Activated naive CD8-positive, alpha-beta T cell treated with anti-CD3 and anti-CD28 coated beads for 36 hours (primary cell): ENCODE measurements around the gene NCAM1. TPM values are rescaled to one million over a fixed set of nuclear protein-coding genes. Genes with fewer than 3 reads are reported as not detected.

Experiments used
- DNase-seq: peaks from one replicate; pipeline ENCODE4 v3.0.0; 2021
- H3K27ac Mint-ChIP-seq: one replicate; pipeline ENCODE4 v1.8.0; 2022; ENCODE audit warnings: mild to moderate bottlenecking, moderate library complexity, mixed read lengths
- H3K27me3 Mint-ChIP-seq: one replicate; pipeline ENCODE4 v1.8.0; 2022; ENCODE audit warnings: mild to moderate bottlenecking, mixed read lengths
- H3K36me3 Mint-ChIP-seq: one replicate; pipeline ENCODE4 v1.8.0; 2021; ENCODE audit warnings: mild to moderate bottlenecking, mixed read lengths
- H3K4me1 Mint-ChIP-seq: one replicate; pipeline ENCODE4 v1.8.0; 2021; ENCODE audit warnings: mixed read lengths
- H3K4me3 Mint-ChIP-seq: one replicate; pipeline ENCODE4 v1.8.0; 2022; ENCODE audit warnings: mild to moderate bottlenecking, moderate library complexity, mixed read lengths
- H3K9me3 Mint-ChIP-seq: one replicate; pipeline ENCODE4 v1.8.0; 2022; ENCODE audit warnings: mixed read lengths
- total RNA-seq, 2 experiments: library from RNA; stranded (reverse); gene quantifications; one replicate each; pipeline ENCODE4 v1.2.3, GENCODE V29; 2021

Gene NCAM1
- total RNA-seq, 2 experiments from 2014 or later, result 0.16 TPM; not detected in 1

GRCh38 chr11:113188371-113188834, 227.2 kb downstream of the NCAM1 start:
- Mint-ChIP-seq H3K4me1 (no peaks in the 10 kb centered on the region), H3K9me3 (no peaks in the 10 kb centered on the region), H3K27me3 (peaks cover 8% of the 10 kb centered on the region), H3K4me3 (no peak overlapping the region), H3K27ac (no peak overlapping the region), H3K36me3 (no peaks in the 10 kb centered on the region)
- DNase-seq, result no peak

- no peak overlapping the region for H3K27ac Mint-ChIP-seq
- no peaks in the 10 kb centered on the region for H3K9me3 Mint-ChIP-seq
- no peak for DNase-seq
These were observed 228.9 kb downstream of the NCAM1 start for GRCh38 chr11:113189909-113190667.

GRCh38 chr11:113192121-113192925, 231.1 kb downstream of the NCAM1 start:
- Mint-ChIP-seq H3K4me1 (no peaks in the 10 kb centered on the region), H3K27me3 (peaks cover 12% of the 10 kb centered on the region), H3K4me3 (no peak overlapping the region), H3K27ac (no peak overlapping the region), H3K36me3 (no peaks in the 10 kb centered on the region), H3K9me3 (no peaks in the 10 kb centered on the region)
- DNase-seq, result no peak

More at GRCh38 chr11:113189909-113190667, 228.9 kb downstream of the NCAM1 start:
- peaks cover 12% of the 10 kb centered on the region for H3K27me3 Mint-ChIP-seq
- no peak overlapping the region for H3K4me3 Mint-ChIP-seq
- H3K4me1 Mint-ChIP-seq, result no peaks in the 10 kb centered on the region
- no peaks in the 10 kb centered on the region for H3K36me3 Mint-ChIP-seq

- no peak for DNase-seq
- Mint-ChIP-seq H3K4me1 (no peaks in the 10 kb centered on the region), H3K27ac (no peak overlapping the region), H3K9me3 (no peaks in the 10 kb centered on the region), H3K27me3 (peaks cover 12% of the 10 kb centered on the region), H3K36me3 (no peaks in the 10 kb centered on the region), H3K4me3 (no peak overlapping the region)
These were observed 231.8 kb downstream of the NCAM1 start for GRCh38 chr11:113193016-113193415.

- no peak overlapping the region for H3K4me3 Mint-ChIP-seq
- no peaks in the 10 kb centered on the region for H3K9me3 Mint-ChIP-seq
- H3K27me3 Mint-ChIP-seq, result peaks cover 12% of the 10 kb centered on the region
- no peaks in the 10 kb centered on the region for H3K4me1 Mint-ChIP-seq
- H3K36me3 Mint-ChIP-seq, result no peaks in the 10 kb centered on the region
- H3K27ac Mint-ChIP-seq, result no peak overlapping the region
- no peak for DNase-seq
These were observed 232.7 kb downstream of the NCAM1 start for GRCh38 chr11:113193946-113194345.

- H3K36me3 Mint-ChIP-seq, result no peaks in the 10 kb centered on the region
- no peak overlapping the region for H3K27ac Mint-ChIP-seq
- H3K4me1 Mint-ChIP-seq, result no peaks in the 10 kb centered on the region
- H3K4me3 Mint-ChIP-seq, result no peak overlapping the region
- H3K9me3 Mint-ChIP-seq, result no peaks in the 10 kb centered on the region
- H3K27me3 Mint-ChIP-seq, result peaks cover 11% of the 10 kb centered on the region
- no peak for DNase-seq
These were observed 234.5 kb downstream of the NCAM1 start for GRCh38 chr11:113195728-113196127.

GRCh38 chr11:113197446-113197845, 236.2 kb downstream of the NCAM1 start:
- no peaks in the 10 kb centered on the region for H3K36me3 Mint-ChIP-seq

GRCh38 chr11:113198972-113199661, 237.9 kb downstream of the NCAM1 start:
- no peaks in the 10 kb centered on the region for H3K9me3 Mint-ChIP-seq

More at GRCh38 chr11:113197446-113197845, 236.2 kb downstream of the NCAM1 start:
- Mint-ChIP-seq H3K27ac (no peak overlapping the region), H3K9me3 (no peaks in the 10 kb centered on the region), H3K27me3 (peaks cover 12% of the 10 kb centered on the region), H3K4me3 (no peak overlapping the region), H3K4me1 (no peaks in the 10 kb centered on the region)
- DNase-seq, result no peak

GRCh38 chr11:113199866-113200265, 238.6 kb downstream of the NCAM1 start:
- Mint-ChIP-seq H3K27ac (no peak overlapping the region), H3K4me1 (no peaks in the 10 kb centered on the region), H3K36me3 (no peaks in the 10 kb centered on the region), H3K9me3 (no peaks in the 10 kb centered on the region), H3K27me3 (peaks cover 8% of the 10 kb centered on the region), H3K4me3 (no peak overlapping the region)
- no peak for DNase-seq

More at GRCh38 chr11:113198972-113199661, 237.9 kb downstream of the NCAM1 start:
- peaks cover 5% of the 10 kb centered on the region for H3K27me3 Mint-ChIP-seq
- no peak overlapping the region for H3K27ac Mint-ChIP-seq
- no peaks in the 10 kb centered on the region for H3K36me3 Mint-ChIP-seq
- no peak overlapping the region for H3K4me3 Mint-ChIP-seq
- H3K4me1 Mint-ChIP-seq, result no peaks in the 10 kb centered on the region
- DNase-seq, result no peak

GRCh38 chr11:113201054-113201818, 240.0 kb downstream of the NCAM1 start:
- Mint-ChIP-seq H3K9me3 (no peaks in the 10 kb centered on the region), H3K4me1 (no peaks in the 10 kb centered on the region), H3K4me3 (no peak overlapping the region), H3K36me3 (no peaks in the 10 kb centered on the region), H3K27ac (no peak overlapping the region), H3K27me3 (peaks cover 10% of the 10 kb centered on the region)
- no peak for DNase-seq

- no peak for DNase-seq
- Mint-ChIP-seq H3K27ac (no peak overlapping the region), H3K27me3 (peaks cover 10% of the 10 kb centered on the region), H3K4me1 (no peaks in the 10 kb centered on the region), H3K4me3 (no peak overlapping the region), H3K36me3 (no peaks in the 10 kb centered on the region), H3K9me3 (no peaks in the 10 kb centered on the region)
These were observed 241.2 kb downstream of the NCAM1 start for GRCh38 chr11:113202431-113202830.

GRCh38 chr11:113203141-113203753, 242.0 kb downstream of the NCAM1 start:
- no peak overlapping the region for H3K4me3 Mint-ChIP-seq
- H3K36me3 Mint-ChIP-seq, result no peaks in the 10 kb centered on the region
- H3K27ac Mint-ChIP-seq, result no peak overlapping the region
- no peaks in the 10 kb centered on the region for H3K4me1 Mint-ChIP-seq
- no peaks in the 10 kb centered on the region for H3K9me3 Mint-ChIP-seq
- peaks cover 10% of the 10 kb centered on the region for H3K27me3 Mint-ChIP-seq
- no peak for DNase-seq

GRCh38 chr11:113204280-113204679, 243.1 kb downstream of the NCAM1 start:
- Mint-ChIP-seq H3K4me1 (no peaks in the 10 kb centered on the region), H3K9me3 (no peaks in the 10 kb centered on the region)

GRCh38 chr11:113213549-113213948, 252.3 kb downstream of the NCAM1 start:
- H3K4me1 Mint-ChIP-seq, result no peaks in the 10 kb centered on the region

More at GRCh38 chr11:113204280-113204679, 243.1 kb downstream of the NCAM1 start:
- peaks cover 10% of the 10 kb centered on the region for H3K27me3 Mint-ChIP-seq
- no peak for DNase-seq
- no peak overlapping the region for H3K4me3 Mint-ChIP-seq
- no peak overlapping the region for H3K27ac Mint-ChIP-seq
- no peaks in the 10 kb centered on the region for H3K36me3 Mint-ChIP-seq

More at GRCh38 chr11:113213549-113213948, 252.3 kb downstream of the NCAM1 start:
- no peak overlapping the region for H3K4me3 Mint-ChIP-seq
- no peak for DNase-seq
- no peaks in the 10 kb centered on the region for H3K36me3 Mint-ChIP-seq
- H3K9me3 Mint-ChIP-seq, result no peaks in the 10 kb centered on the region
- peaks cover 17% of the 10 kb centered on the region for H3K27me3 Mint-ChIP-seq
- no peak overlapping the region for H3K27ac Mint-ChIP-seq
